Mucosa of descending colon (tissue), 3 donors: ENCODE results near the gene DEF6. TPM values are rescaled to one million over a fixed set of nuclear protein-coding genes. Genes with fewer than 3 reads are reported as not detected.

Experiments used
- ATAC-seq: fragments of 200-7000 bp; cut with Tn5 transposase; one replicate; pipeline ENCODE4 v1.9.1; 2020; ENCODE audit warnings: mild to moderate bottlenecking, moderate library complexity
- DNase-seq, 3 donors: peaks; one replicate each; pipeline ENCODE4 v3.0.0-alpha.2; 2020
- H3K36me3 ChIP-seq: fragments of 200-600 bp; one replicate; pipeline ENCODE4 v1.8.0; 2021; ENCODE audit warnings: low read depth, mild to moderate bottlenecking
- H3K4me1 ChIP-seq: fragments of 200-600 bp; one replicate; pipeline ENCODE4 v1.8.0; 2021; ENCODE audit warnings: low read depth, mild to moderate bottlenecking
- H3K4me3 ChIP-seq: fragments of 200-600 bp; one replicate; pipeline ENCODE4 v1.8.0; 2021; ENCODE audit warnings: mild to moderate bottlenecking
- H3K9me3 ChIP-seq: fragments of 200-600 bp; one replicate; pipeline ENCODE4 v1.8.0; 2021; ENCODE audit warnings: mild to moderate bottlenecking
- CTCF ChIP-seq: fragments of 200-600 bp; IDR thresholded peaks from one replicate; pipeline ENCODE4 v1.8.0; 2022; ENCODE audit warnings: antibody characterized with exemption, mild to moderate bottlenecking
- intact Hi-C, 2 donors: fragments of 100-400 bp; cut with DNase I in 1 of 2; cut with micrococcal nuclease in 1 of 2; formaldehyde crosslinking; loops; one replicate each; pipeline versions ENCODE4 v1.11.0 to v1.11.1; 2022; cut with DNase I, micrococcal nuclease
- total RNA-seq, 3 donors: library from RNA; stranded (reverse); fragmentation: NEBNext Ultra II Directional in 2 of 3; extraction: Animal tissue kit (Norgen Biotek cat#: 25700) in 2 of 3; gene quantifications; one replicate each; pipeline versions ENCODE4 v1.2.1 to v1.2.4, GENCODE V29; 2021 to 2023
- donor health status: DM: no; HTN: no; CAD: no; lungs with moderate emphysema.
- donor health status: DM: no; HTN: no; CAD: no.
- donor health status: DM: no; HTN: yes; CAD: no.

Gene DEF6
- total RNA-seq, 3 donors from 2014 or later: 7.4 to 15.1 (median 13.7) TPM

- H3K4me1 ChIP-seq: peaks cover 9% of the 10 kb centered on the region
- intact Hi-C loops: no loop called here
These were observed 39.3 kb upstream of the DEF6 start for GRCh38 chr6:35258336-35258735.

GRCh38 chr6:35258858-35259193 is 38.8 kb upstream of the DEF6 start:
- TF ChIP-seq CTCF: no peak
- DNase-seq (no peak), ATAC-seq (peak; percentile 2)
- peak overlapping the region; percentile 75 for H3K4me3 ChIP-seq
- H3K4me1 ChIP-seq: peaks cover 9% of the 10 kb centered on the region
- intact Hi-C loops: no loop called here
- no peaks in the 10 kb centered on the region for H3K9me3 ChIP-seq
- no peaks in the 10 kb centered on the region for H3K36me3 ChIP-seq

More at GRCh38 chr6:35258336-35258735, 39.3 kb upstream of the DEF6 start:
- Histone ChIP-seq H3K36me3 (no peaks in the 10 kb centered on the region), H3K4me3 (no peak overlapping the region), H3K9me3 (no peaks in the 10 kb centered on the region)
- DNase-seq (no peak), ATAC-seq (no peak)
- TF ChIP-seq CTCF: no peak

- ATAC-seq: peak; percentile 94
- Histone ChIP-seq H3K36me3 (no peaks in the 10 kb centered on the region), H3K4me1 (peaks cover 9% of the 10 kb centered on the region), H3K9me3 (no peaks in the 10 kb centered on the region), H3K4me3 (peak within 1 kb of the TSS; percentile 75)
- peak; percentile 98 to 99 (median 99) for DNase-seq
- intact Hi-C loops: no loop called here
- no peak for TF ChIP-seq CTCF
These were observed 38.2 kb upstream of the DEF6 start, which contains the start of gene ZNF76 for GRCh38 chr6:35259194-35259947. Gene ZNF76, plus strand, starts transcription at chr6:35259735. Its CDS starts 21,417 bp downstream, at chr6:35281152.

- DNase-seq (peak; percentile 82 to 86 (median 83)), ATAC-seq (peak; percentile 71)
- TF ChIP-seq CTCF: no peak
- H3K4me1 ChIP-seq: peaks cover 9% of the 10 kb centered on the region
- H3K36me3 ChIP-seq: no peaks in the 10 kb centered on the region
- peak overlapping the region; percentile 75 for H3K4me3 ChIP-seq
- intact Hi-C loops: no loop called here
- no peaks in the 10 kb centered on the region for H3K9me3 ChIP-seq
These were observed 37.5 kb upstream of the DEF6 start for GRCh38 chr6:35259948-35260590.

GRCh38 chr6:35260591-35261570 is 36.7 kb upstream of the DEF6 start:
- ATAC-seq (no peak), DNase-seq (no peak)
- no peaks in the 10 kb centered on the region for H3K36me3 ChIP-seq
- H3K9me3 ChIP-seq: no peaks in the 10 kb centered on the region
- intact Hi-C loops: no loop called here
- no peak for TF ChIP-seq CTCF
- H3K4me3 ChIP-seq: no peak overlapping the region
- H3K4me1 ChIP-seq: peaks cover 9% of the 10 kb centered on the region
